HK-2 (cell line): Measurements from ENCODE around the gene CLTB.

Experiments used
- DNase-seq: peaks from one replicate; pipeline ENCODE4 v3.0.0-alpha.2; 2018; ENCODE audit not compliant: unreplicated experiment

Gene CLTB

GRCh38 chr5:176401281-176402205, 14.8 kb downstream of the CLTB start:
- no peak for DNase-seq

GRCh38 chr5:176400382-176401156, 15.8 kb downstream of the CLTB start:
- DNase-seq, result no peak

- DNase-seq, result no peak
Observed at GRCh38 chr5:176397736-176398420, 18.5 kb downstream of the CLTB start.

- no peak for DNase-seq
Observed at GRCh38 chr5:176396330-176396729, 20.0 kb downstream of the CLTB start.

- DNase-seq, result no peak
Observed at GRCh38 chr5:176394881-176395675, 21.3 kb downstream of the CLTB start.

- no peak for DNase-seq
Observed at GRCh38 chr5:176394096-176394495, 22.2 kb downstream of the CLTB start.

- no peak for DNase-seq
Observed at GRCh38 chr5:176392526-176392925, 23.8 kb downstream of the CLTB start.

GRCh38 chr5:176391999-176392398, 24.3 kb downstream of the CLTB start:
- no peak for DNase-seq

- DNase-seq, result no peak
Observed at GRCh38 chr5:176391479-176391878, 24.9 kb downstream of the CLTB start.

GRCh38 chr5:176389135-176390123, 26.9 kb downstream of the CLTB start:
- no peak for DNase-seq

- peak; percentile 94 for DNase-seq
Observed at GRCh38 chr5:176388444-176389134, 27.8 kb downstream of the CLTB start, which contains the start of the genes HIGD2A and NOP16. TSS of gene HIGD2A (plus strand) at chr5:176388751. CDS start at chr5:176388820, 69 bp downstream. TSS of gene NOP16 (minus strand) at chr5:176388598. CDS start at chr5:176388539, 59 bp downstream.

GRCh38 chr5:176388003-176388443, 28.3 kb downstream of the CLTB start:
- DNase-seq, result no peak

- no peak for DNase-seq
Observed at GRCh38 chr5:176387384-176387925, 28.9 kb downstream of the CLTB start.

- no peak for DNase-seq
Observed at GRCh38 chr5:176386491-176386890, 29.8 kb downstream of the CLTB start.

- DNase-seq, result no peak
Observed at GRCh38 chr5:176384991-176385390, 31.3 kb downstream of the CLTB start.

GRCh38 chr5:176384366-176384930, 31.9 kb downstream of the CLTB start:
- no peak for DNase-seq

- DNase-seq, result no peak
Observed at GRCh38 chr5:176383961-176384360, 32.4 kb downstream of the CLTB start.

GRCh38 chr5:176383248-176383905, 33.0 kb downstream of the CLTB start:
- no peak for DNase-seq
